ENCODE data around the gene NKD2. TPM values are rescaled to one million over a fixed set of nuclear protein-coding genes. Genes with fewer than 3 reads are reported as not detected.

Gene NKD2
- total RNA-seq, 1 donor from 2014 or later: not detected

- Mint-ChIP-seq H3K9me3 (ENCODE audit: unreplicated experiment) (no peaks in the 10 kb centered on the region), H3K4me1 (ENCODE audit: unreplicated experiment) (peaks cover 5% of the 10 kb centered on the region), H3K27ac (ENCODE audit: unreplicated experiment) (no peak overlapping the region), H3K4me3 (ENCODE audit: unreplicated experiment) (no peak overlapping the region), H3K27me3 (ENCODE audit: unreplicated experiment) (peaks cover 80% of the 10 kb centered on the region), H3K36me3 (ENCODE audit: unreplicated experiment) (no peaks in the 10 kb centered on the region)
- no peak for TF ChIP-seq CTCF (IDR thresholded peaks at IDR 0.05)
- DNase-seq (ENCODE audit: extremely low spot score, unreplicated experiment): peak; percentile 49
Observed at GRCh38 chr5:964821-965220, 43.8 kb upstream of the NKD2 start.

- H3K27ac Mint-ChIP-seq (ENCODE audit: unreplicated experiment): no peak overlapping the region
- H3K36me3 Mint-ChIP-seq (ENCODE audit: unreplicated experiment): no peaks in the 10 kb centered on the region
- no peak for TF ChIP-seq CTCF (IDR thresholded peaks at IDR 0.05)
- H3K4me1 Mint-ChIP-seq (ENCODE audit: unreplicated experiment): peaks cover 2% of the 10 kb centered on the region
- no peak overlapping the region for H3K4me3 Mint-ChIP-seq (ENCODE audit: unreplicated experiment)
- H3K9me3 Mint-ChIP-seq (ENCODE audit: unreplicated experiment): no peaks in the 10 kb centered on the region
- H3K27me3 Mint-ChIP-seq (ENCODE audit: unreplicated experiment): peaks cover 80% of the 10 kb centered on the region
- peak; percentile 79 for DNase-seq (ENCODE audit: extremely low spot score, unreplicated experiment)
Observed at GRCh38 chr5:965604-966344, 42.8 kb upstream of the NKD2 start.

GRCh38 chr5:966345-966710, 42.3 kb upstream of the NKD2 start:
- no peak overlapping the region for H3K27ac Mint-ChIP-seq (ENCODE audit: unreplicated experiment)
- no peaks in the 10 kb centered on the region for H3K9me3 Mint-ChIP-seq (ENCODE audit: unreplicated experiment)
- TF ChIP-seq CTCF (IDR thresholded peaks at IDR 0.05): no peak
- H3K4me1 Mint-ChIP-seq (ENCODE audit: unreplicated experiment): peaks cover 2% of the 10 kb centered on the region
- H3K36me3 Mint-ChIP-seq (ENCODE audit: unreplicated experiment): no peaks in the 10 kb centered on the region
- peaks cover 78% of the 10 kb centered on the region for H3K27me3 Mint-ChIP-seq (ENCODE audit: unreplicated experiment)
- no peak overlapping the region for H3K4me3 Mint-ChIP-seq (ENCODE audit: unreplicated experiment)
- DNase-seq (ENCODE audit: extremely low spot score, unreplicated experiment): no peak

GRCh38 chr5:966941-967340, 41.7 kb upstream of the NKD2 start:
- Mint-ChIP-seq H3K9me3 (ENCODE audit: unreplicated experiment) (no peaks in the 10 kb centered on the region), H3K36me3 (ENCODE audit: unreplicated experiment) (no peaks in the 10 kb centered on the region), H3K4me3 (ENCODE audit: unreplicated experiment) (no peak overlapping the region), H3K27me3 (ENCODE audit: unreplicated experiment) (peaks cover 77% of the 10 kb centered on the region), H3K4me1 (ENCODE audit: unreplicated experiment) (peaks cover 2% of the 10 kb centered on the region), H3K27ac (ENCODE audit: unreplicated experiment) (no peak overlapping the region)
- DNase-seq (ENCODE audit: extremely low spot score, unreplicated experiment): peak; percentile 57
- TF ChIP-seq CTCF (IDR thresholded peaks at IDR 0.05): no peak

GRCh38 chr5:968881-969280, 39.7 kb upstream of the NKD2 start:
- Mint-ChIP-seq H3K36me3 (ENCODE audit: unreplicated experiment) (no peaks in the 10 kb centered on the region), H3K9me3 (ENCODE audit: unreplicated experiment) (no peaks in the 10 kb centered on the region), H3K27ac (ENCODE audit: unreplicated experiment) (no peak overlapping the region), H3K4me1 (ENCODE audit: unreplicated experiment) (peaks cover under 1% of the 10 kb centered on the region), H3K4me3 (ENCODE audit: unreplicated experiment) (no peak overlapping the region), H3K27me3 (ENCODE audit: unreplicated experiment) (peaks cover 81% of the 10 kb centered on the region)
- TF ChIP-seq CTCF (IDR thresholded peaks at IDR 0.05): no peak
- no peak for DNase-seq (ENCODE audit: extremely low spot score, unreplicated experiment)

All from osteocyte (in vitro differentiated cells).